ENCODE measurements around the gene FAP.

The FAP gene

DNA sequence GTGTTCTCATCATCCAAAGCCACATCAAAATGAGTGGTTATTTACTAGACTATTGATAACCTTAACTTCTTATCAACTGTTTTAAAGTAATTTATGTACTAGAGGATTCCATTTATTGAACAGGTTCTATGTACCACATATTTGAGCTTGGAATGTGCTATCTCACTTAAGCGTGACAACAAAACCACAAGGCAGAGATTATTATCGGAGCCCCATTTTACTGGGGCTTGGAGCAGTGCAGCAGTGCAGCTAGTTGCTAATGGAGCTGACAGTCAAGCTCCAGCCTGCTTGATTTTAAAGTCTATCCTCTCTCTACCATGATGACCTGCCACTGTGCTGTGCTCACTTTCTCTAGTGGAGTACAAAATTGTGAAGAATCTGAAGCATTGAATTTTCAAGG lies 115.8 kb downstream of the FAP start:
- DNase-seq (ENCODE audit: extremely low read depth in 1 of 2, low read depth in 1 of 2), result no peak

DNA sequence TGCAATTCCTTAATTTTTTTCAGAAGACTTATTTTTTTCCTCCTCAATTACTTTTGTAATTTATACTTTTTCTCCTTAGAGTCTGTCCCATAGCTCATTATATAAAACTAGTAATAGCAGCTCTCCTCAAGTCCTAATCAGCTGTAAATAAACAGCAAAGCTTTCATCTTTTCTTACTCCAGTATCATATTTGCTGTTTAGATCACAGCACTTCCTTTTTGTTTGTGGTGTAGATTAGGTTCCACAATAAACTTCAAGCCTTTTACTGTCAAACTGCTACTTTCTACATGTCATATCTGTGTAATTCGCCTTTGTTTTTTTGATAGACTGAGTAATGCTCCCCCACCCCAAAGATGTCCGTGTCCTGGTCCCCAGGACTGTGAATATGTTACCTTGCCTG lies 116.7 kb downstream of the FAP start:
- DNase-seq (ENCODE audit: extremely low read depth in 1 of 2, low read depth in 1 of 2), result no peak

DNA sequence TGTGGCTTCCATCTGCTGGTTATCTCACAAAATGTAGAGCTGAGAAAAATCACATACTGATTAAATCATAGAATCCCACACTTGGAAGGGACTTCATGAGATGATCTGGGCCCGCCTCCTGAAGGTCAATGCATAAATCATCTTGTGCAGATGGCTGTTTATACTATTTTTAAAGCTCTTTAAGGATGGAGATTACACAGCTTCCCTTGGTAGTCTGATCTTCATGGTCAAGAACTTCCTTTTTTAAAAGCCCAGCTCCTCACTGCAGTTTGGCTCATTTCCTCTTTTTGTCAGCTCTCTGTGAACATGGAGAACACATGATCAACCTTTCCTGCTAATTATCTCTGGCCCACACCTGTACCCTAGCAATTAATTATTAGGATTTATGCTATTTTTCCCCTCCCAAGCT lies 117.1 kb downstream of the FAP start:
- DNase-seq (ENCODE audit: extremely low read depth in 1 of 2, low read depth in 1 of 2), result no peak

DNA sequence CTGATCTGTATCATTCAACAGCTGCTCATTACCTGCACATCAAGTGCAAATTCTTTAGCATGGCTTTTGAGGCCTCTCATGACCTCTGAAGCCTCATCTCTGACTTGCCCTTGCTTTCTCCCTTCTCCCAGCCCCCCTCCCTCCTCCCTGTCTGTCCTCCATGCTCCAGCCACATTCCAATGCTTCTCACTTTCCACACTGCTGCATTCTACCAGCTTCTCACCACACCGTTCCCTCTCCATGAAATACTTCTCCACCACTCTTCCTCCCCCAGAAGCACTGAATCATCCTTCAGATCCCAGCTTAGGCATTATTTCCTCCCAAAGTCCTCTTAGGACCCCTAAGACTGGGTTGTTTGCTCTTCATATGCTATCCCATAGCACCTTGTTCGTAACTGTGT lies 118.1 kb downstream of the FAP start:
- DNase-seq (ENCODE audit: extremely low read depth in 1 of 2, low read depth in 1 of 2), result no peak

DNA sequence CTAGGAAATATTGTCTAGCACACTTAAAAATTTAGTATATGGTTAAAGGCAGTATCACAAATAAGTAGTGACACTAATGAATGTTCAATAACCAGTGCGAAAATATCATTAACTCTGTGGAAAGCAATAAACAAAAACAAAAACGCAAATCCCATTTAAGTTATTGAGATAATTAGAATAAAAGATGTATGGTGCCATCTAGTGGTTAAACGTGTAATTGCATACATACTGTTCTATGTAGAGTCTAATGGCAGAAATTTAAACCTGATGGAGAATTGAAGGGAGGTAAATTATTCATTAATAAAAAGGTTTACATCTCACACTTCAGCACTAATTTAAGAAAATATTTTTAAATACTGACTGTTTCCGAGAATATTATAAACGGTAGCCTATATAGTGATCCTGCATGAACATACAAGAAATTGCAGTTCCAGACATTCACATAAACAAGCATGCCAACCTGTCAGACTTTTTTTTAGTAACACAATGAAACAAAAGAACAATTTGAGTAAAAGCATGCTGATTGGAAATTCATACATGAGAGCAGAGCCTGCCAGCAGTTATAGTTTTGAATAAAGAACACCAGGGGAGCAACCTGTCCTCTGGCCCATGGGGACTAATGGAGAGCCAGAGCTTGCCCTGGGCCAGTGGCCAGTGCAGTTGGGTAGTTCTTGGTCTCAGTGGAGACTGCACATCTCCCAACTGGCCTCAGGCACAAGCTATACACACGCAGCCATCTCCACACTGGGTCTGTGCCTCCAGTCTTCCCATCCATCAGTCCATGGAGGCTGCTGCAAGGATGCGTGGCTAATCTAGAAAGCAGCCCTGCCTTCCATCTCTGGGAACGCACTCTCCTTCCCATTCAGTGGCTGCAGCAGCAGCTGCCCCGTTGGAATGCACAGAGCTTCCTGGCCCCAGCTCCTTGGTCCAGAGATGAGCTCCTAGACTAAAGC lies 119.2 kb downstream of the FAP start:
- no peak for DNase-seq (ENCODE audit: extremely low read depth in 1 of 2, low read depth in 1 of 2)

Measured in activated CD8-positive, alpha-beta memory T cell treated with anti-CD3 and anti-CD28 coated beads for 1 hour (primary cell).